IPS-18c (cell line): ENCODE data around the gene CCND1.
A peak's percentile ranks its signal among the peaks of the same experiment; 100 is the strongest.

Experiments
- H3K4me3 ChIP-seq: 2 replicates; pipeline ENCODE4 v1.7.0; 2013; ENCODE audit warnings: low read depth, mild to moderate bottlenecking, low read length, moderate library complexity; ENCODE audit not compliant: insufficient read depth
- H3K9me3 ChIP-seq: one replicate; pipeline ENCODE4 v1.6.1; 2013; ENCODE audit warnings: mild to moderate bottlenecking, low read length, moderate library complexity; ENCODE audit not compliant: control insufficient read depth, insufficient read depth

Gene CCND1

GRCh38 chr11:69636512-69637197 lies 4.3 kb upstream of the CCND1 start:
- H3K9me3 ChIP-seq = no peaks in the 10 kb centered on the region

GRCh38 chr11:69637198-69637940 lies 3.6 kb upstream of the CCND1 start:
- no peaks in the 10 kb centered on the region for H3K9me3 ChIP-seq
- peak overlapping the region; percentile 63 for H3K4me3 ChIP-seq

More at GRCh38 chr11:69636512-69637197, 4.3 kb upstream of the CCND1 start:
- peak overlapping the region; percentile 63 for H3K4me3 ChIP-seq

DNA sequence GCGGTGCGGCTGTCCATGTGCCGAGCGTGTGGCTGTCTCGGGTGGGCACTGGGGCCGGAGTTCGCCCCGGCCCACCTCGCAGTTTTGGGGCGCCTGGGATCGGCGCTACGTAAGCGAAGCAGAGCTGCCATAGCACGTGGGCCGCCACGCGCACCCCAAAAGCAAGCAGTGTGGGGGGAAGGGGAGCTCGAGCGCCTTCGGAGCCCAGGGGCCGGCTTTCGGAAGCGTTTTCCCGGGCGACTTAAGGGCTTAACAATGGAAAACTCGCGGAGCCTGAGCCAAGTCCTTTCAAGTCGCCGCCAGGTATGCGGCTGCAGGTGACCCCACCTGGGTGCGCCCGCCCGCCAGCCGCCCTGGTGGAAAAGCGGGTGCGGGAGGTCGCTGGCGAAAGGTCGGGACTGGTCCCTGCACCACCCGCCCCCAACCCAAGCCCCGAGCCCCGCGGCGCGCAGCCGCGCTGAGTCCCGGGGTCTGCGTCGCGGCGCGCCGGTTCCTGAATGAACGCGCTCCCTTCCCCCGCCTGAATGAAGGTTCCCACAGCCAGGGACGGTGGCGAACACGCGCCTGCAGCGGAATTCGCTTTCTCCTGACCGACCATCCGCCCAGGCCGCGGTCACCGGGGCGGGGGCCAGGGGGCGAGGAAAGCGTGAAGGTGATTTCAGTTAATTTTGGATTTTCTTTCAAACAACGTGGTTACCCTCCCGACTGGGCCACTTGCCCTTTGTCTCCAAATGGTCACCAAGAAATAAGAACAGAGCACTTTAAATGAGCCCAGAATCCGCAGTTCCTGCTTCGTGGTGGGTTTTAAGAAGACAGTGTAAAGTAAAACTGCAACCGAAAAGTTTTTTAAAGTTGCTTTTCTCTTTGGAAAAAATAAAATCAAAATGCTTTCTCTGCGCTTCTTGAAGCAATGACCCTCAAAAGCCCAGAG lies 2.8 kb upstream of the CCND1 start:
- Histone ChIP-seq H3K9me3 (no peaks in the 10 kb centered on the region), H3K4me3 (peak overlapping the region; percentile 63)

DNA sequence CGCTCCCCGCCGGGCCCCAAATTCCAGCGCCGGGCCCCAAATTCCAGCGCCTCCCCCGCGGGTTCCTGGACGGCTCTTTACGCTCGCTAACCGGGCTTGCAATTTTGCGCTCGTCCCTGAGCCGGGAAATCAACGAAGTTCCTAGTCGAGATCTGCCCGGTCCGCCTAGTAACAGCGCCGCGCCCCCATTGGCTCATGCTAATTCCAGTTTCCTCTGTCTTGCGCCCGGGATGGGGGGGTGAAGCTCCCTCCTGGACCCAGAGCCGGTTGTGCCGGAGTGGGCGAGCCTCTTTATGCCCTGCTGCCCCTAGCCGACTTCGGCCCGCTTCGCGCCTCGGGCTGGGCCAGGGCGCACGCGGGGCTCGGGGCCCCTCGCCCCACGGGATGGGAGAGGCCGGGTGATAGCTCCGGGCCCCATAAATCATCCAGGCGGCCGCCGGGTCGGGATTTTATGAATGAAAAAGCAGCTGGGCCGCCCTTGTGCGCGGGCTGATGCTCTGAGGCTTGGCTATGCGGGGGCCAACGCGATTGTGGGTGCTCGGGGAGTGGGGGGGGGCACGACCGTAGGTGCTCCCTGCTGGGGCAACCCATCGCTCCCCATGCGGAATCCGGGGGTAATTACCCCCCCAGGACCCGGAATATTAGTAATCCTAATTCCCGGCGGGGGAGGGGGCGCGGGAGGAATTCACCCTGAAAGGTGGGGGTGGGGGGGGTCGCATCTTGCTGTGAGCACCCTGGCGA lies 1.8 kb upstream of the CCND1 start:
- Histone ChIP-seq H3K4me3 (peak overlapping the region; percentile 63), H3K9me3 (no peaks in the 10 kb centered on the region)

- Histone ChIP-seq H3K4me3 (peak overlapping the region; percentile 63; the same call in 1 of the 2 replicates), H3K9me3 (no peaks in the 10 kb centered on the region)
These were observed 1.1 kb upstream of the CCND1 start for GRCh38 chr11:69639831-69640230.

GRCh38 chr11:69640260-69640994 lies 529 bp upstream of the CCND1 start:
- Histone ChIP-seq H3K4me3 (peak overlapping the region; percentile 63), H3K9me3 (no peaks in the 10 kb centered on the region)

DNA sequence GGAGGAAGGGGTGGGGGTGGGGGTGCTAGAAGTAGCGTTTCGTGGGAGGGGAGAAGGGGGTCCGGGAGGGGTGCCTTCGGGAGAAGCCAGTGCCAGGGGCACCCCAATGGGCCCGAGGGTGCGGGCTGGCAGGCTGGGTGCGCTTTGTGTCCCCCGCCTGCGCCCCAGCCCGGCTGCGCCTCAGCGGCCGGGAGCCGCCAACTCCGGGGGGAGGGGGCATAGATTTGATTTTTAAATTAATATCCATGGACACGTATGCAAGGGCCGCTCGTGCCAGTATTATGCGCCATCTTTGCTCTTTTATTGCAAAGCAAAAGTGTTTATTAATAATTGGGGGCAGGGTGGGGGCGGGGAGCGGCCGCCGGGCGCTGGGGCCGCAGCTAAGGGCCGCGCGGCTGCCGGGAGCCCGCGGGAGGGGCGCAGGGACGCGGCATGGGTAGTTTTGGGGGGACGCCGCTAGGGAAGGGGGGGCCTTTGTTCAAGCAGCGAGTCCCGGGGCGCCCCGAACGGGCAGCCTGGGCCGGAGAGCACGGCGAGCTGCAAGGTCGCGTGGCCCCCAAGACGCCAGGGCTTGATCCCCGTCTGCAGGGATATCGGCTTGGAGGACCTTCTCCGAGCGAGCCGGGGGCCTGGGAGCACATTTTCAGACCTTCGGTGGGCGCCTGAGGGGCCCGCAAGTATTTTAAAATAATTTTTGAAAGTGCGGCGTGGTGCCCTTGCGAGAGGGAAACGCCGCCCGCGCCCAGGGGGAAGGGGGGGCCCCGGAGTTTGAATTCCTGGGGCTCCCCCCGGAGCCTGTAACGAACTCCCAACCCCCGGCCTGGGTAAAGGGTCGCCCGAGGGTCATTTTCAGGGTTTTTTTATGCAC lies 959 bp downstream of the CCND1 start:
- peak overlapping the region; percentile 84 for H3K4me3 ChIP-seq
- no peaks in the 10 kb centered on the region for H3K9me3 ChIP-seq

DNA sequence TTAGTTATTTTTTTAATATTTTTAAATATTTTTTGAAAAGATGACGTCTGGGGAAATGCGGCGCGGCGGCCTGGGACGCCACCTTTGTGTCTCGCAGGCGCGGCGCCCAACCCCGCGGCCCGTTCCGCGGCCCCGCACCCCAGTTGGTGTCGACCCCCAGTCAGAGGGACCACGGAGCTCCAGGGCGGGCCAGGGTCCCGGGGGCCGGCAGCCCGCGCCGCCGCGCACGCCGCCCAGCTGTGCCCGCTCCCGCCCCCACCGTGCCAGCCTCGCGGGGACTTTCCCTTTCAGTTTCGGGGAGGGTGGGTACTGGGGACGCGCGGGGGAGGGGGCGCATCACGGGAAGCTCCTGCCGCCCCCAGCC lies 1.6 kb downstream of the CCND1 start:
- Histone ChIP-seq H3K9me3 (no peaks in the 10 kb centered on the region), H3K4me3 (peak overlapping the region; percentile 84)

DNA sequence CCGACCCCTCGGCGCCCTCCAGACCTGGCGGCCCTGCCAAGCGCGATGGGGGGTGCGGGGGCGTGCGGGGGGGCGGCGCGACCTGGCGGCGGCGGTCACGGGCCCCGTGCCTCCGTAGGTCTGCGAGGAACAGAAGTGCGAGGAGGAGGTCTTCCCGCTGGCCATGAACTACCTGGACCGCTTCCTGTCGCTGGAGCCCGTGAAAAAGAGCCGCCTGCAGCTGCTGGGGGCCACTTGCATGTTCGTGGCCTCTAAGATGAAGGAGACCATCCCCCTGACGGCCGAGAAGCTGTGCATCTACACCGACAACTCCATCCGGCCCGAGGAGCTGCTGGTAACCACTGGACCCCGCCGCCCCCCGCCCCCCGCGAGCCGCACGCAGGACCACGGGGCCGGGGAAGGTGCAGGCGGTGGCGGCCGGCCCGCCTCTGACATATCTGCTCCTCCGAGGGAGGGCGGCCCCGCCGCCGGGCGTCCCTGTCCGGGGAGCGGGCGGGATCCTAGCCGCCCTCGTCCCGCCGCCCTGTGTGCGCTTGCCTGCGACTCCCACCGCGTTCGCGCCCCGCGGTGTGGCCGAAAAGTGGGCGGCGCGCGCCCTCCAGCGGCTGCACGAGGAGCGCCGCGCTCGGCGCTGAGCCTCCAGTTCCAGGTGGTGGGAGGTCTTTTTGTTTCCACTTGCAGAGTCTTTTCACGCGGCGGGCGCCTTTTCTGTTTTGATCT lies 2.1 kb downstream of the CCND1 start:
- H3K9me3 ChIP-seq = no peaks in the 10 kb centered on the region
- peak overlapping the region; percentile 84 for H3K4me3 ChIP-seq

- Histone ChIP-seq H3K4me3 (peak overlapping the region; percentile 84; the same call in 1 of the 2 replicates), H3K9me3 (no peaks in the 10 kb centered on the region)
These were observed 2.7 kb downstream of the CCND1 start for GRCh38 chr11:69643646-69644045.

- H3K4me3 ChIP-seq = no peak overlapping the region; the same call in 1 of the 2 replicates
These were observed 3.4 kb downstream of the CCND1 start for GRCh38 chr11:69644071-69644961.

GRCh38 chr11:69644962-69645675 lies 4.2 kb downstream of the CCND1 start:
- H3K9me3 ChIP-seq = no peaks in the 10 kb centered on the region
- H3K4me3 ChIP-seq = no peak overlapping the region

More at GRCh38 chr11:69644071-69644961, 3.4 kb downstream of the CCND1 start:
- no peaks in the 10 kb centered on the region for H3K9me3 ChIP-seq

DNA sequence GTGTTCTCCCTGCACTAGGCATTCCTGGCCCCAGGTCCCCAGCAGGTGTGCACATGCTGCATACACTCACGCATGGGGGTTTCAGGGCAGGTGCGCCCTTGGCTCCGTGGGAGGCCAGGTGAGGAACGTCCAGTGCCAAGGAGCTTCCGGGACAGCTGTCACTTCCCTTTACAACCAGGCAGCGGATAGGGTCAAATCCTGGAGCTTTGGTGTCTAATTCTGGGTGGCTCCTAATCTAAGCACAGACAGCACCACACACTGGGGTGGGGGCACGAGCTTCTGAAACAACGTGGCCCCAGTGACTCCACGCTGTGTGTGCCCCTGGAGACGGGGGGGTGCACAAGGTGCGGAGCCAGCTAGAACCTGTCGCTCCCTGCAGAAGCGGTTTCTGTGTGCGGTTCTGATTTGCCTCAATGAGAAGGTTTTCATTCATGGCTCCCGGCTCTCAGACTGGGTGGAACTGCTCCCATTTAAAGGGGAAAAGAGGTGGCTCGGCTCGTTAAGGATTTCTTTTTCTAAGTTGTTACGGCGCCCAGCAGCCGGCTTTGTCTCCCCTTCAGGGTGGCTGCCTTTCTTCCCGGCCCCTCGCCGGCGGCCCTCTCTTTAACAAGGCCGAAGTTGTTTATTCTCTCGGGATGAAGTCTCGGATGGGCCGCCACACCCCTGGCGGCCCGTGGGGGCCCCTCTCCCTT lies 5.0 kb downstream of the CCND1 start:
- Histone ChIP-seq H3K4me3 (no peak overlapping the region), H3K9me3 (no peaks in the 10 kb centered on the region)
